Mucosa of descending colon (tissue), 3 donors: ENCODE measurements around the gene FUOM. TPM values are rescaled to one million over a fixed set of nuclear protein-coding genes. Genes with fewer than 3 reads are reported as not detected.

Experiments used
- ATAC-seq: fragments of 200-7000 bp; cut with Tn5 transposase; one replicate; pipeline ENCODE4 v1.9.1; 2020; ENCODE audit warnings: mild to moderate bottlenecking, moderate library complexity
- DNase-seq, 3 donors: peaks; one replicate each; pipeline ENCODE4 v3.0.0-alpha.2; 2020
- H3K36me3 ChIP-seq: fragments of 200-600 bp; one replicate; pipeline ENCODE4 v1.8.0; 2021; ENCODE audit warnings: low read depth, mild to moderate bottlenecking
- H3K4me1 ChIP-seq: fragments of 200-600 bp; one replicate; pipeline ENCODE4 v1.8.0; 2021; ENCODE audit warnings: low read depth, mild to moderate bottlenecking
- H3K4me3 ChIP-seq: fragments of 200-600 bp; one replicate; pipeline ENCODE4 v1.8.0; 2021; ENCODE audit warnings: mild to moderate bottlenecking
- H3K9me3 ChIP-seq: fragments of 200-600 bp; one replicate; pipeline ENCODE4 v1.8.0; 2021; ENCODE audit warnings: mild to moderate bottlenecking
- CTCF ChIP-seq: fragments of 200-600 bp; IDR thresholded peaks from one replicate; pipeline ENCODE4 v1.8.0; 2022; ENCODE audit warnings: antibody characterized with exemption, mild to moderate bottlenecking
- intact Hi-C, 2 donors: fragments of 100-400 bp; cut with DNase I in 1 of 2; cut with micrococcal nuclease in 1 of 2; formaldehyde crosslinking; loops; one replicate each; pipeline versions ENCODE4 v1.11.0 to v1.11.1; 2022; cut with DNase I, micrococcal nuclease
- total RNA-seq, 3 donors: library from RNA; stranded (reverse); fragmentation: NEBNext Ultra II Directional in 2 of 3; extraction: Animal tissue kit (Norgen Biotek cat#: 25700) in 2 of 3; gene quantifications; one replicate each; pipeline versions ENCODE4 v1.2.1 to v1.2.4, GENCODE V29; 2021 to 2023
- donor health status: DM: no; HTN: no; CAD: no; lungs with moderate emphysema.
- donor health status: DM: no; HTN: no; CAD: no.
- donor health status: DM: no; HTN: yes; CAD: no.

FUOM gene
- total RNA-seq, 3 donors from 2014 or later, result 13.5 to 22.2 (median 18.8) TPM

- no peaks in the 10 kb centered on the region for H3K36me3 ChIP-seq
- H3K4me1 ChIP-seq, result peaks cover 19% of the 10 kb centered on the region
- no peaks in the 10 kb centered on the region for H3K9me3 ChIP-seq
- DNase-seq, result no peak
- no peak overlapping the region for H3K4me3 ChIP-seq
- no peak for ATAC-seq
- intact Hi-C loops, result no loop called here
- TF ChIP-seq CTCF, result no peak
Measured at GRCh38 chr10:133332936-133333699, 24.7 kb downstream of the FUOM start.

- ATAC-seq (peak; percentile 93), DNase-seq (peak; percentile 80 to 92 (median 90))
- TF ChIP-seq CTCF, result peak; percentile 92
- Histone ChIP-seq H3K36me3 (no peaks in the 10 kb centered on the region), H3K4me3 (no peak overlapping the region), H3K4me1 (peaks cover 19% of the 10 kb centered on the region), H3K9me3 (no peaks in the 10 kb centered on the region)
- intact Hi-C loops, result no loop called here
Measured at GRCh38 chr10:133329491-133330202, 28.2 kb downstream of the FUOM start.

- DNase-seq, result no peak
- ATAC-seq, result no peak
- Histone ChIP-seq H3K36me3 (no peaks in the 10 kb centered on the region), H3K4me1 (peaks cover 19% of the 10 kb centered on the region), H3K4me3 (no peak overlapping the region), H3K9me3 (no peaks in the 10 kb centered on the region)
- TF ChIP-seq CTCF, result no peak
- intact Hi-C loops, result no loop called here
Measured at GRCh38 chr10:133328358-133329343, 29.2 kb downstream of the FUOM start.

GRCh38 chr10:133327651-133328357, 30.0 kb downstream of the FUOM start:
- intact Hi-C loops, result no loop called here
- H3K36me3 ChIP-seq, result no peaks in the 10 kb centered on the region
- no peaks in the 10 kb centered on the region for H3K9me3 ChIP-seq

More at GRCh38 chr10:133327651-133328357, 30.0 kb downstream of the FUOM start:
- Histone ChIP-seq H3K4me1 (peaks cover 19% of the 10 kb centered on the region), H3K4me3 (no peak overlapping the region)
- TF ChIP-seq CTCF, result no peak
- DNase-seq (peak in 1 of 3 donors; percentile 22), ATAC-seq (no peak)
